Chondrocyte (in vitro differentiated cells): ENCODE measurements around the gene FARP1. TPM values are rescaled to one million over a fixed set of nuclear protein-coding genes. Genes with fewer than 3 reads are reported as not detected.

Source experiments
- DNase-seq: peaks from one replicate; pipeline ENCODE4 v3.0.0; 2021; ENCODE audit warnings: mixed read lengths, low spot score
- H3K27ac Mint-ChIP-seq: one replicate; pipeline ENCODE4 v1.8.0; 2021; ENCODE audit warnings: mild to moderate bottlenecking, moderate library complexity, mixed read lengths; ENCODE audit not compliant: unreplicated experiment
- H3K27me3 Mint-ChIP-seq: 2 replicates; pipeline ENCODE4 v1.8.0; 2021; ENCODE audit warnings: low read depth, mixed read lengths
- H3K36me3 Mint-ChIP-seq: 2 replicates; pipeline ENCODE4 v1.8.0; 2021; ENCODE audit warnings: low read depth, mixed read lengths
- H3K4me1 Mint-ChIP-seq: 2 replicates; pipeline ENCODE4 v1.8.0; 2021; ENCODE audit warnings: low read depth, mild to moderate bottlenecking, mixed read lengths
- H3K4me3 Mint-ChIP-seq: one replicate; pipeline ENCODE4 v1.8.0; 2021; ENCODE audit warnings: mild to moderate bottlenecking, moderate library complexity, mixed read lengths; ENCODE audit not compliant: unreplicated experiment
- H3K9me3 Mint-ChIP-seq: 2 replicates; pipeline ENCODE4 v1.8.0; 2021; ENCODE audit warnings: low read depth, mixed read lengths
- total RNA-seq: library from RNA; stranded (reverse); gene quantifications from 3 replicates; pipeline ENCODE4 v1.2.1, GENCODE V29; 2021
- TF ChIP-seq, protein P1 (sequence below): fragments of 200-600 bp; sonication (generic); IDR thresholded peaks from 2 replicates; pipeline ENCODE4 v1.5.0; 2021; ENCODE audit warnings: antibody characterized with exemption, mild to moderate bottlenecking, moderate library complexity

The FARP1 gene
- total RNA-seq, 1 donor from 2014 or later: 331 TPM

- Mint-ChIP-seq H3K4me3 (no peak overlapping the region), H3K36me3 (peaks cover 33% of the 10 kb centered on the region), H3K27ac (peak overlapping the region; percentile 78), H3K27me3 (no peaks in the 10 kb centered on the region), H3K4me1 (peaks cover 42% of the 10 kb centered on the region), H3K9me3 (no peaks in the 10 kb centered on the region)
- DNase-seq: no peak
- TF ChIP-seq, protein P1, sequence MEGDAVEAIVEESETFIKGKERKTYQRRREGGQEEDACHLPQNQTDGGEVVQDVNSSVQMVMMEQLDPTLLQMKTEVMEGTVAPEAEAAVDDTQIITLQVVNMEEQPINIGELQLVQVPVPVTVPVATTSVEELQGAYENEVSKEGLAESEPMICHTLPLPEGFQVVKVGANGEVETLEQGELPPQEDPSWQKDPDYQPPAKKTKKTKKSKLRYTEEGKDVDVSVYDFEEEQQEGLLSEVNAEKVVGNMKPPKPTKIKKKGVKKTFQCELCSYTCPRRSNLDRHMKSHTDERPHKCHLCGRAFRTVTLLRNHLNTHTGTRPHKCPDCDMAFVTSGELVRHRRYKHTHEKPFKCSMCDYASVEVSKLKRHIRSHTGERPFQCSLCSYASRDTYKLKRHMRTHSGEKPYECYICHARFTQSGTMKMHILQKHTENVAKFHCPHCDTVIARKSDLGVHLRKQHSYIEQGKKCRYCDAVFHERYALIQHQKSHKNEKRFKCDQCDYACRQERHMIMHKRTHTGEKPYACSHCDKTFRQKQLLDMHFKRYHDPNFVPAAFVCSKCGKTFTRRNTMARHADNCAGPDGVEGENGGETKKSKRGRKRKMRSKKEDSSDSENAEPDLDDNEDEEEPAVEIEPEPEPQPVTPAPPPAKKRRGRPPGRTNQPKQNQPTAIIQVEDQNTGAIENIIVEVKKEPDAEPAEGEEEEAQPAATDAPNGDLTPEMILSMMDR: no peak
These were observed 301.5 kb downstream of the FARP1 start for GRCh38 chr13:98444381-98444780.

DNA sequence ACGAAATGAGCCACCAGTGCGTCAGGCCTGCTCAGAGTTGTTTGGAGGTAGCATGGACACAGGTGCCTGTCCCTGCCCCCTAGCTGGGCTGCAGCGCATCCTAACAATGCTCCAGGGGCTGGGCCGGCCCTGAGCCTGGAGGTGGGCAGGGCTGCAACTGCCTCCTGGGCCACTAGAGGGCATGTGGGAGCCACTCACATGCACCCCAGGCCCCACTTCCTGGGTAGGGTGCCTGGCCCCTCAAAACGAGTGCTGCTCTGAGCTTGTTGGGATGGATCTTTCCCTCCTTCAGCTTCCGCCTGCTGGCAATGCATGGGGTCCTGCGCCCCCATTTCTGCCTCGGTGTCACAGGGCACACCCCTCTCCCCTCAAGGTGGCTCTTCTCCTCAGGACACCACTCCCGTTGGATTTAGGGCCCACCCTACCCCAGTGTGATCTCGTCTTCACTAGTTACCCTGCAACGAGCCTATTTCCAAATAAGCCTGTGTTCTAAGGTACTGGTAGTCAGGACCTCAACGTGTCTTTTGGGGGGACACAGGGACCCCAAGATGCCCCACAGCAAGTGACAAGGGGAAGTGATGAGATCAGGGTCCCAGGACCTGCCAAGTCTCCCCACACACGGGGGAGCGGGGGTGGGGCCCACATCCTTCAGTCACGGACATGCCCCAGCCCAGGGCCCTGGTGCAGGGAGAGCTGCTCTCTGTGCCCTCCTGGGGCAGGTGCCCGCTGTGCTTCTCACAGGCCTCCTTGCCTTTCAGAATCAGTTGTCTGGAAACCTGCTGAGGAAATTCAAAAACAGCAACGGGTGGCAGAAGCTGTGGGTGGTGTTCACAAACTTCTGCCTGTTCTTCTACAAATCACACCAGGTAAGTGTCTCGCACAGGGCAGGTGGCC lies 302.7 kb downstream of the FARP1 start:
- Mint-ChIP-seq H3K27me3 (no peaks in the 10 kb centered on the region), H3K4me1 (peaks cover 54% of the 10 kb centered on the region), H3K27ac (peak overlapping the region; percentile 82), H3K36me3 (peaks cover 33% of the 10 kb centered on the region), H3K4me3 (no peak overlapping the region), H3K9me3 (no peaks in the 10 kb centered on the region)
- DNase-seq: no peak
- TF ChIP-seq, protein P1: peak; percentile 95

- Mint-ChIP-seq H3K27me3 (no peaks in the 10 kb centered on the region), H3K27ac (peak overlapping the region; percentile 57), H3K36me3 (peaks cover 32% of the 10 kb centered on the region), H3K4me1 (peaks cover 60% of the 10 kb centered on the region), H3K9me3 (no peaks in the 10 kb centered on the region), H3K4me3 (no peak overlapping the region)
- DNase-seq: no peak
- TF ChIP-seq, protein P1: no peak
These were observed 303.3 kb downstream of the FARP1 start for GRCh38 chr13:98446234-98446621.

- no peak for DNase-seq
- Mint-ChIP-seq H3K27me3 (no peaks in the 10 kb centered on the region), H3K36me3 (peaks cover 32% of the 10 kb centered on the region), H3K4me3 (no peak overlapping the region), H3K4me1 (peaks cover 69% of the 10 kb centered on the region), H3K9me3 (no peaks in the 10 kb centered on the region), H3K27ac (peak overlapping the region; percentile 58)
- TF ChIP-seq, protein P1: no peak
These were observed 304.2 kb downstream of the FARP1 start for GRCh38 chr13:98447130-98447529.

- H3K36me3 Mint-ChIP-seq: peaks cover 26% of the 10 kb centered on the region
These were observed 305.2 kb downstream of the FARP1 start for GRCh38 chr13:98447881-98448641.

More at GRCh38 chr13:98447881-98448641, 305.2 kb downstream of the FARP1 start:
- H3K9me3 Mint-ChIP-seq: no peaks in the 10 kb centered on the region
- H3K4me3 Mint-ChIP-seq: no peak overlapping the region
- TF ChIP-seq, protein P1: peak; percentile 78
- no peak for DNase-seq
- H3K4me1 Mint-ChIP-seq: peaks cover 71% of the 10 kb centered on the region
- no peaks in the 10 kb centered on the region for H3K27me3 Mint-ChIP-seq
- H3K27ac Mint-ChIP-seq: peak overlapping the region; percentile 60
